Hepatocyte (in vitro differentiated cells): ENCODE results near the gene AKT1.

ENCODE experiments used
- EZH2 ChIP-seq: fragments of 200-600 bp; sonication (generic); IDR thresholded peaks from 2 replicates; pipeline ENCODE4 v1.6.1; 2016; ENCODE audit warnings: antibody characterized with exemption, mild to moderate bottlenecking, borderline replicate concordance
- EZH2phosphoT487 ChIP-seq: fragments of 200-600 bp; sonication (generic); IDR thresholded peaks from one replicate; pipeline ENCODE4 v1.6.1; 2018; ENCODE audit warnings: antibody characterized with exemption, mild to moderate bottlenecking, low read depth, moderate library complexity; ENCODE audit not compliant: unreplicated experiment, severe bottlenecking
- TF ChIP-seq, protein P1 (sequence below): fragments of 200-600 bp; sonication (generic); IDR thresholded peaks from 2 replicates; pipeline ENCODE4 v1.5.1; 2016; ENCODE audit warnings: antibody characterized with exemption, mild to moderate bottlenecking; ENCODE audit not compliant: poor library complexity

DNA sequence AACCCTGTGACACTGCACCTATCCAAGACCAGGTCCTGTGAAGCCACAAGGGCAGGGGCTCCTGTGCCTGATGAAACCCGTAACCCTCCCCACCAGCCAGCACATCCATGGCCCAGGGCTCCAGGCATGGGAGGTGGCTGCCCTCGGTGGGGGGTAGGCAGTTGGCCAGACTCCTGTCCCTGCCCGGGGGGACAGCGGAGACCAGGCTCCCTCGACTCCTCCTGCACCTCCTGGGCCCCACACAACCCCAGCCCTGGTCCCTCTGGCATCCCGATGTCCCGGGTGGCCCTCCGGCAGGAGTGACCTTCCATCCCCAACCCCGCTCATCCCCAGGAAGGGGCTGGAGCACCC lies 11.4 kb downstream of the AKT1 start:
- TF ChIP-seq EZH2 (no peak), EZH2phosphoT487 (no peak)
- TF ChIP-seq, protein P1, sequence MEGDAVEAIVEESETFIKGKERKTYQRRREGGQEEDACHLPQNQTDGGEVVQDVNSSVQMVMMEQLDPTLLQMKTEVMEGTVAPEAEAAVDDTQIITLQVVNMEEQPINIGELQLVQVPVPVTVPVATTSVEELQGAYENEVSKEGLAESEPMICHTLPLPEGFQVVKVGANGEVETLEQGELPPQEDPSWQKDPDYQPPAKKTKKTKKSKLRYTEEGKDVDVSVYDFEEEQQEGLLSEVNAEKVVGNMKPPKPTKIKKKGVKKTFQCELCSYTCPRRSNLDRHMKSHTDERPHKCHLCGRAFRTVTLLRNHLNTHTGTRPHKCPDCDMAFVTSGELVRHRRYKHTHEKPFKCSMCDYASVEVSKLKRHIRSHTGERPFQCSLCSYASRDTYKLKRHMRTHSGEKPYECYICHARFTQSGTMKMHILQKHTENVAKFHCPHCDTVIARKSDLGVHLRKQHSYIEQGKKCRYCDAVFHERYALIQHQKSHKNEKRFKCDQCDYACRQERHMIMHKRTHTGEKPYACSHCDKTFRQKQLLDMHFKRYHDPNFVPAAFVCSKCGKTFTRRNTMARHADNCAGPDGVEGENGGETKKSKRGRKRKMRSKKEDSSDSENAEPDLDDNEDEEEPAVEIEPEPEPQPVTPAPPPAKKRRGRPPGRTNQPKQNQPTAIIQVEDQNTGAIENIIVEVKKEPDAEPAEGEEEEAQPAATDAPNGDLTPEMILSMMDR = no peak
